Panc1 (cell line): ENCODE measurements around the gene BAD. TPM values are rescaled to one million over a fixed set of nuclear protein-coding genes. Genes with fewer than 3 reads are reported as not detected.

Experiments used
- ATAC-seq: fragments of 200-7000 bp; cut with Tn5 transposase; 2 replicates; pipeline ENCODE4 v1.9.1; 2020; ENCODE audit warnings: mild to moderate bottlenecking, moderate library complexity
- BruUV-seq: library from RNA; stranded (reverse); fragments of 400-500 nt; replicated peaks from 2 replicates; lab custom pipeline; 2021; lab: Mats Ljungman, UMichigan
- CTCF ChIA-PET: fragments of 300-600 bp; sonication (Branson Sonifier 250); formaldehyde crosslinking; loops from one replicate; lab custom pipeline; 2022; ENCODE audit warnings: antibody characterized with exemption; lab: Charles Lee
- POLR2A ChIA-PET: fragments of 300-600 bp; sonication (Branson Sonifier 250); formaldehyde crosslinking; loops from one replicate; lab custom pipeline; 2022; ENCODE audit warnings: antibody characterized with exemption; lab: Charles Lee
- DNase-seq: peaks from one replicate; pipeline ENCODE4 v3.0.0-alpha.2; 2010; ENCODE audit warnings: low read depth, low spot score
- H3K27ac ChIP-seq: 2 replicates; pipeline ENCODE4 v1.5.1; 2011; ENCODE audit warnings: mild to moderate bottlenecking, low read length, inconsistent platforms
- H3K27me3 ChIP-seq: fragments of 200-500 bp; sonication (Bioruptor generic); 2 replicates; pipeline ENCODE4 v1.6.0; 2014; ENCODE audit warnings: low read length, inconsistent platforms; ENCODE audit not compliant: control insufficient read depth, insufficient read depth
- H3K36me3 ChIP-seq: fragments of 200-500 bp; sonication (Bioruptor generic); 2 replicates; pipeline ENCODE4 v1.5.1; 2014; ENCODE audit warnings: inconsistent platforms, mild to moderate bottlenecking, low read length, moderate library complexity; ENCODE audit not compliant: control insufficient read depth, insufficient read depth
- H3K4me1 ChIP-seq: 2 replicates; pipeline ENCODE4 v1.5.1; 2011; ENCODE audit warnings: inconsistent platforms, mild to moderate bottlenecking, low read length, moderate library complexity; ENCODE audit not compliant: control insufficient read depth, insufficient read depth
- H3K4me3 ChIP-seq, 2 experiments: 2 replicates each; pipeline ENCODE4 v1.5.1; 2011 to 2012; ENCODE audit warnings: low read depth in 2 of 2, low read length in 2 of 2, mild to moderate bottlenecking in 2 of 2, inconsistent platforms in 1 of 2, moderate library complexity in 1 of 2
- H3K9me3 ChIP-seq: fragments of 200-500 bp; sonication (Bioruptor generic); 2 replicates; pipeline ENCODE4 v1.5.1; 2014; ENCODE audit warnings: low read depth, mild to moderate bottlenecking, inconsistent platforms, low read length, moderate library complexity; ENCODE audit not compliant: control insufficient read depth, insufficient read depth
- POLR2AphosphoS5 ChIP-seq: IDR thresholded peaks from 2 replicates; pipeline ENCODE4 v1.6.1; 2012; ENCODE audit warnings: mild to moderate bottlenecking, low read depth, low read length, moderate library complexity
- SIN3A ChIP-seq: IDR thresholded peaks from 2 replicates; pipeline ENCODE4 v1.6.1; 2012; ENCODE audit warnings: low read depth, mild to moderate bottlenecking, low read length, moderate library complexity, borderline replicate concordance; ENCODE audit not compliant: insufficient read depth
- in situ Hi-C: cut with HindIII; loops from 2 replicates; pipeline ENCODE4 v1.10.0; 2016; ENCODE audit warnings: low sequenced_read_pairs, low pct_unique_long_range_greater_than_20kb
- intact Hi-C: fragments of 100-400 bp; cut with micrococcal nuclease; formaldehyde crosslinking; loops from one replicate; pipeline ENCODE4 v1.10.0; 2022; ENCODE audit not compliant: unreplicated experiment
- total RNA-seq: library from RNA; stranded (reverse); gene quantifications from one replicate; pipeline ENCODE4 v1.2.1, GENCODE V29; 2021; ENCODE audit not compliant: unreplicated experiment
- TF ChIP-seq, protein P1 (sequence below), 2 experiments: IDR thresholded peaks; 2 replicates each; pipeline ENCODE4 v1.6.1; 2011 to 2012; ENCODE audit warnings: low read depth in 2 of 2, control low read depth in 1 of 2, low read length in 1 of 2, mild to moderate bottlenecking in 1 of 2, moderate library complexity in 1 of 2; ENCODE audit not compliant: insufficient read depth in 1 of 2
- TF ChIP-seq, protein P2 (sequence below): fragments of 450-650 bp; IDR thresholded peaks from 2 replicates; pipeline ENCODE4 v1.5.1; 2017; ENCODE audit warnings: mild to moderate bottlenecking

The BAD gene
- total RNA-seq, 1 experiment from 2014 or later, result 77.7 TPM

DNA sequence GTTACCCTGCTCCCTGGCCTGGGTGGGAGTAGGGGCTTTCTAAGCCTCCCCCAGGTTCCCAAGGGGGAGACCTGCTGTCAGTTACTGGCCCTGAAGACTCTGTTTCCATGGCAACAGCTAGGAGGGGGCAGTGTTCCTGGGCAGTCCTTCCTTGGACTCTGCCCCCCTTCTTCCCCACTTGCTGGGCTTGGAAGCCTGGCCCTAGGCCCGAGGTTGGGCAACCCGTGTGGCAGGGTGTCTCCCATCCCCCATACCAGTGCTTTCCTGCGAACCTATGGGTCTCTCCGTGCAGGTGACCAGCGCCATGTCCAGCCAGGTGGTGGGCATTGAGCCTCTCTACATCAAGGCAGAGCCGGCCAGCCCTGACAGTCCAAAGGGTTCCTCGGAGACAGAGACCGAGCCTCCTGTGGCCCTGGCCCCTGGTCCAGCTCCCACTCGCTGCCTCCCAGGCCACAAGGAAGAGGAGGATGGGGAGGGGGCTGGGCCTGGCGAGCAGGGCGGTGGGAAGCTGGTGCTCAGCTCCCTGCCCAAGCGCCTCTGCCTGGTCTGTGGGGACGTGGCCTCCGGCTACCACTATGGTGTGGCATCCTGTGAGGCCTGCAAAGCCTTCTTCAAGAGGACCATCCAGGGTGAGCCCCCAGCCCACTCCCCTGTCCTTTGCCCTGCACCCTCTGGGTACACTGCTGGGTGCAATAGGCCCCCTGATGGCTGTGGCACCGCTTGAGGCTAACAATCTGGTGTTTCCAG, 22.6 kb upstream of the BAD start:
- ChIA-PET POLR2A (interaction anchor here (1.1 kb wide), 1 partner anchor 10 kb away, joined by 8 read pairs; the partner anchor contains the start of genes PRDX5 and TRMT112), CTCF (interaction anchor here (0.6 kb wide), 1 partner anchor 22 kb away, joined by 3 read pairs; no protein-coding TSS in a partner anchor)
- in situ Hi-C loops (no loop called here), intact Hi-C loops (loop anchor here (10.0 kb wide), 1 partner anchor 62 kb away; the partner anchor contains the start of genes FKBP2 and PPP1R14B)
- H3K4me3 ChIP-seq, result peak overlapping the region; percentile 72 to 80
- no peak for ATAC-seq
- H3K9me3 ChIP-seq, result no peaks in the 10 kb centered on the region
- BruUV-seq, result no TSS peak
- H3K27me3 ChIP-seq, result no peaks in the 10 kb centered on the region
- H3K4me1 ChIP-seq, result peaks cover 15% of the 10 kb centered on the region
- H3K36me3 ChIP-seq, result no peaks in the 10 kb centered on the region
- DNase-seq, result no peak
- H3K27ac ChIP-seq, result peak overlapping the region; percentile 77
- TF ChIP-seq SIN3A, result no peak
- TF ChIP-seq POLR2AphosphoS5, result no peak

DNA sequence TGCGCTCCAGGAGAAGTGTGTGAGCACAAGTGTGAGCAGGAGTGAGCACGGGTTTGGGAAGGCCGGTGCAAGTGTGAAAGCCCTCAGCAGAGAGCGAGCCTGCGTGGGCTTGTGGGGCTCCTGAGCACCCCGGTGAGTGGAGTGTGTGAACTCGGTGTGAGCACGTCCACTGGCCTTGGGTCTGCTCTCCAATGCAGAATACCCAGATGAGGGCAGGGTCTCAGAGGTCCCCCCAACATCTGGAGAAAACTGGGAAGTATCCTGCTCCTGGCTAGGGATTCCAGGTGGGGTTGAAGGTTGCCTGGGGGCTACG, 22.1 kb upstream of the BAD start:
- Histone ChIP-seq H3K27ac (peak overlapping the region; percentile 77), H3K36me3 (no peaks in the 10 kb centered on the region), H3K27me3 (no peaks in the 10 kb centered on the region), H3K4me3 (peak overlapping the region; percentile 72 to 80), H3K9me3 (no peaks in the 10 kb centered on the region), H3K4me1 (peaks cover 15% of the 10 kb centered on the region)
- in situ Hi-C loops, result no loop called here
- no peak for DNase-seq
- TF ChIP-seq, protein P1, sequence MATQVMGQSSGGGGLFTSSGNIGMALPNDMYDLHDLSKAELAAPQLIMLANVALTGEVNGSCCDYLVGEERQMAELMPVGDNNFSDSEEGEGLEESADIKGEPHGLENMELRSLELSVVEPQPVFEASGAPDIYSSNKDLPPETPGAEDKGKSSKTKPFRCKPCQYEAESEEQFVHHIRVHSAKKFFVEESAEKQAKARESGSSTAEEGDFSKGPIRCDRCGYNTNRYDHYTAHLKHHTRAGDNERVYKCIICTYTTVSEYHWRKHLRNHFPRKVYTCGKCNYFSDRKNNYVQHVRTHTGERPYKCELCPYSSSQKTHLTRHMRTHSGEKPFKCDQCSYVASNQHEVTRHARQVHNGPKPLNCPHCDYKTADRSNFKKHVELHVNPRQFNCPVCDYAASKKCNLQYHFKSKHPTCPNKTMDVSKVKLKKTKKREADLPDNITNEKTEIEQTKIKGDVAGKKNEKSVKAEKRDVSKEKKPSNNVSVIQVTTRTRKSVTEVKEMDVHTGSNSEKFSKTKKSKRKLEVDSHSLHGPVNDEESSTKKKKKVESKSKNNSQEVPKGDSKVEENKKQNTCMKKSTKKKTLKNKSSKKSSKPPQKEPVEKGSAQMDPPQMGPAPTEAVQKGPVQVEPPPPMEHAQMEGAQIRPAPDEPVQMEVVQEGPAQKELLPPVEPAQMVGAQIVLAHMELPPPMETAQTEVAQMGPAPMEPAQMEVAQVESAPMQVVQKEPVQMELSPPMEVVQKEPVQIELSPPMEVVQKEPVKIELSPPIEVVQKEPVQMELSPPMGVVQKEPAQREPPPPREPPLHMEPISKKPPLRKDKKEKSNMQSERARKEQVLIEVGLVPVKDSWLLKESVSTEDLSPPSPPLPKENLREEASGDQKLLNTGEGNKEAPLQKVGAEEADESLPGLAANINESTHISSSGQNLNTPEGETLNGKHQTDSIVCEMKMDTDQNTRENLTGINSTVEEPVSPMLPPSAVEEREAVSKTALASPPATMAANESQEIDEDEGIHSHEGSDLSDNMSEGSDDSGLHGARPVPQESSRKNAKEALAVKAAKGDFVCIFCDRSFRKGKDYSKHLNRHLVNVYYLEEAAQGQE (IDR thresholded peaks at IDR 0.05; ENCODE audit: insufficient read depth in 1 of 2, low read depth in 2 of 2, low read length in 1 of 2), result no peak
- no peak for TF ChIP-seq POLR2AphosphoS5
- TF ChIP-seq, protein P2, sequence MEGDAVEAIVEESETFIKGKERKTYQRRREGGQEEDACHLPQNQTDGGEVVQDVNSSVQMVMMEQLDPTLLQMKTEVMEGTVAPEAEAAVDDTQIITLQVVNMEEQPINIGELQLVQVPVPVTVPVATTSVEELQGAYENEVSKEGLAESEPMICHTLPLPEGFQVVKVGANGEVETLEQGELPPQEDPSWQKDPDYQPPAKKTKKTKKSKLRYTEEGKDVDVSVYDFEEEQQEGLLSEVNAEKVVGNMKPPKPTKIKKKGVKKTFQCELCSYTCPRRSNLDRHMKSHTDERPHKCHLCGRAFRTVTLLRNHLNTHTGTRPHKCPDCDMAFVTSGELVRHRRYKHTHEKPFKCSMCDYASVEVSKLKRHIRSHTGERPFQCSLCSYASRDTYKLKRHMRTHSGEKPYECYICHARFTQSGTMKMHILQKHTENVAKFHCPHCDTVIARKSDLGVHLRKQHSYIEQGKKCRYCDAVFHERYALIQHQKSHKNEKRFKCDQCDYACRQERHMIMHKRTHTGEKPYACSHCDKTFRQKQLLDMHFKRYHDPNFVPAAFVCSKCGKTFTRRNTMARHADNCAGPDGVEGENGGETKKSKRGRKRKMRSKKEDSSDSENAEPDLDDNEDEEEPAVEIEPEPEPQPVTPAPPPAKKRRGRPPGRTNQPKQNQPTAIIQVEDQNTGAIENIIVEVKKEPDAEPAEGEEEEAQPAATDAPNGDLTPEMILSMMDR, result no peak
- ChIA-PET POLR2A (interaction anchor here (1.1 kb wide), 1 partner anchor 11 kb away, joined by 8 read pairs; the partner anchor contains the start of genes PRDX5 and TRMT112), CTCF (no interaction called here)
- no TSS peak for BruUV-seq
- intact Hi-C loops, result loop anchor here (10.0 kb wide), 1 partner anchor 62 kb away; the partner anchor contains the start of genes FKBP2 and PPP1R14B
- no peak for ATAC-seq
